AG04449 (cell line): Measurements from ENCODE around the gene PISD.

ENCODE experiments used
- CTCF ChIA-PET: fragments of 350-600 bp; formaldehyde crosslinking; extraction: SDS; loops from one replicate; lab custom pipeline; 2021; ENCODE audit warnings: antibody characterized with exemption; lab: Yijun Ruan, JAX
- POLR2A ChIA-PET: fragments of 400-600, 350-600 bp; formaldehyde crosslinking; extraction: SDS; loops from one replicate; lab custom pipeline; 2020; ENCODE audit warnings: antibody characterized with exemption, inconsistent platforms; lab: Yijun Ruan, JAX
- DNase-seq: peaks from one replicate; pipeline ENCODE4 v3.0.0-alpha.2; 2010; ENCODE audit warnings: low read depth, low spot score
- H3K4me3 ChIP-seq: 2 replicates; pipeline ENCODE4 v1.5.1; 2011; ENCODE audit warnings: low read depth, mild to moderate bottlenecking, control low read depth, low read length
- CTCF ChIP-seq: IDR thresholded peaks from one replicate; pipeline ENCODE4 v1.5.1; 2011; ENCODE audit warnings: mild to moderate bottlenecking, moderate library complexity, low read length, control low read depth, inconsistent platforms; ENCODE audit not compliant: insufficient read depth; ENCODE audit errors: missing control alignments

Gene PISD

GRCh38 chr22:31628362-31628761 is 33.7 kb downstream of the PISD start:
- DNase-seq = no peak
- H3K4me3 ChIP-seq = no peak overlapping the region
- POLR2A ChIA-PET = no interaction called here
- TF ChIP-seq CTCF = no peak
- CTCF ChIA-PET = no interaction called here

GRCh38 chr22:31627223-31627731 is 34.7 kb downstream of the PISD start:
- H3K4me3 ChIP-seq = no peak overlapping the region
- DNase-seq = no peak
- POLR2A ChIA-PET = no interaction called here
- CTCF ChIA-PET = interaction anchor here (0.7 to 3.5 kb wide), 3 partner anchors 10 to 70 kb away, joined by 4 to 17 read pairs (median 4); no protein-coding TSS in a partner anchor
- TF ChIP-seq CTCF = no peak

GRCh38 chr22:31626427-31627150 is 35.4 kb downstream of the PISD start:
- no peak for DNase-seq
- no peak overlapping the region for H3K4me3 ChIP-seq
- TF ChIP-seq CTCF = no peak
- ChIA-PET POLR2A (no interaction called here), CTCF (interaction anchor here (0.7 to 3.5 kb wide), 3 partner anchors 11 to 70 kb away, joined by 4 to 17 read pairs (median 4); no protein-coding TSS in a partner anchor)

GRCh38 chr22:31625661-31626426 is 36.2 kb downstream of the PISD start:
- TF ChIP-seq CTCF = no peak
- H3K4me3 ChIP-seq = no peak overlapping the region
- DNase-seq = no peak
- ChIA-PET POLR2A (interaction anchor here (0.6 kb wide), 1 partner anchor 149 kb away, joined by 4 read pairs; no protein-coding TSS in a partner anchor), CTCF (interaction anchor here (0.9 to 3.5 kb wide), 3 partner anchors 8 to 69 kb away, joined by 3 to 17 read pairs (median 4); no protein-coding TSS in a partner anchor)

GRCh38 chr22:31625257-31625640 is 36.8 kb downstream of the PISD start:
- no peak for DNase-seq
- no peak overlapping the region for H3K4me3 ChIP-seq
- CTCF ChIA-PET = interaction anchor here (0.9 to 3.5 kb wide), 3 partner anchors 9 to 68 kb away, joined by 3 to 17 read pairs (median 4); no protein-coding TSS in a partner anchor
- no peak for TF ChIP-seq CTCF
- POLR2A ChIA-PET = interaction anchor here (1.3 kb wide), 1 partner anchor 23 kb away, joined by 3 read pairs; no protein-coding TSS in a partner anchor
